ENCODE data around the gene ADAMTS9. TPM values are rescaled to one million over a fixed set of nuclear protein-coding genes. Genes with fewer than 3 reads are reported as not detected.

ADAMTS9 gene
- total and polyA plus RNA-seq, 9 of the 15 experiments (the other 6 are each of a cell fraction or from before 2014, with no cell fraction given): 0.05 to 0.32 (median 0.13) TPM; not detected in 2

GRCh38 chr3:64607032-64607551 lies 80.7 kb downstream of the ADAMTS9 start:
- intact Hi-C loops (cut with micrococcal nuclease): no loop called here
- Histone ChIP-seq H3K9me1 (ENCODE audit: control insufficient read depth, insufficient read depth, low read length) (no peaks in the 10 kb centered on the region), H3K4me1 (replicated peaks in 1 of 2; ENCODE audit: control insufficient read depth in 2 of 2, insufficient read depth in 2 of 2, low read length in 2 of 2) (no peaks in the 10 kb centered on the region), H3K79me2 (ENCODE audit: control insufficient read depth, insufficient read depth, low read length) (no peaks in the 10 kb centered on the region), H3K9me3 (replicated peaks; ENCODE audit: control insufficient read depth, insufficient read depth, low read depth, low read length) (no peaks in the 10 kb centered on the region), H4K20me1 (replicated peaks; ENCODE audit: control insufficient read depth, insufficient read depth, low read length) (no peaks in the 10 kb centered on the region), H3K9ac (ENCODE audit: insufficient read depth in 1 of 2, low read depth in 2 of 2, low read length in 2 of 2) (no peak overlapping the region), H3K4me3 (no peak overlapping the region), H3K27me3 (ENCODE audit: control insufficient read depth in 2 of 2, insufficient read depth in 2 of 2, low read length in 2 of 2) (no peaks in the 10 kb centered on the region), H3K4me2 (ENCODE audit: insufficient read depth, low read length) (no peak overlapping the region), H3K27ac (ENCODE audit: extremely low read depth, low read depth, low read length) (no peak overlapping the region), H2AFZ (ENCODE audit: low read depth, low read length) (no peak overlapping the region), H3K36me3 (ENCODE audit: control insufficient read depth, insufficient read depth, low read length) (no peaks in the 10 kb centered on the region)
- TF ChIP-seq PTTG1 (tag; IDR thresholded peaks at IDR 0.05; ENCODE audit: low read depth) (no peak), JUND (IDR thresholded peaks at IDR 0.05; ENCODE audit: borderline replicate concordance, low read depth, low read length) (no peak), JUND (tag; IDR thresholded peaks at IDR 0.05; ENCODE audit: borderline replicate concordance, low read depth, low read length) (no peak), SUPT5H (IDR thresholded peaks at IDR 0.05) (no peak), CHD2 (IDR thresholded peaks at IDR 0.05; ENCODE audit: low read depth, low read length) (no peak)
- in situ Hi-C loops (cut with MboI): no loop called here
- no peak for ATAC-seq
- FAIRE-seq: no peak
- no peak for DNase-seq (ENCODE audit: extremely low read depth in 1 of 4, low spot score in 3 of 4)
- no TSS peak for BruUV-seq (replicated peaks)
- ChIA-PET CTCF (ENCODE audit: low intra/inter-chr PET ratio) (no interaction called here), POLR2A (no interaction called here)
- WGBS (ENCODE audit: insufficient coverage, low coverage, missing lambda C conversion rate): 0% methylated on average over 2 of the region's 2 CpGs

GRCh38 chr3:64604313-64604712 lies 83.5 kb downstream of the ADAMTS9 start:
- POLR2A ChIA-PET: no interaction called here

More at GRCh38 chr3:64604313-64604712, 83.5 kb downstream of the ADAMTS9 start:
- FAIRE-seq: no peak
- no peaks in the 10 kb centered on the region for H3K4me1 ChIP-seq (replicated peaks in 1 of 2; ENCODE audit: control insufficient read depth in 2 of 2, insufficient read depth in 2 of 2, low read length in 2 of 2)
- no peak for ATAC-seq
- H3K79me2 ChIP-seq (ENCODE audit: control insufficient read depth, insufficient read depth, low read length): no peaks in the 10 kb centered on the region
- intact Hi-C loops (cut with micrococcal nuclease) (no loop called here), in situ Hi-C loops (cut with MboI) (no loop called here)
- H3K27ac ChIP-seq (ENCODE audit: extremely low read depth, low read depth, low read length): no peak overlapping the region
- no TSS peak for BruUV-seq (replicated peaks)
- CTCF ChIA-PET (ENCODE audit: low intra/inter-chr PET ratio): no interaction called here
- 0% methylated on average over 3 of the region's 3 CpGs for WGBS (ENCODE audit: insufficient coverage, low coverage, missing lambda C conversion rate)
- no peak overlapping the region for H2AFZ ChIP-seq (ENCODE audit: low read depth, low read length)
- no peaks in the 10 kb centered on the region for H3K27me3 ChIP-seq (ENCODE audit: control insufficient read depth in 2 of 2, insufficient read depth in 2 of 2, low read length in 2 of 2)
- H3K4me2 ChIP-seq (ENCODE audit: insufficient read depth, low read length): no peak overlapping the region
- TF ChIP-seq ZNF398 (CRISPR knock-in tag; IDR thresholded peaks at IDR 0.05) (no peak), TFE3 (CRISPR knock-in tag; IDR thresholded peaks at IDR 0.05) (peak; percentile 62), ZFX (CRISPR knock-in tag; IDR thresholded peaks at IDR 0.05) (no peak)
- no peaks in the 10 kb centered on the region for H3K9me1 ChIP-seq (ENCODE audit: control insufficient read depth, insufficient read depth, low read length)
- no peak overlapping the region for H3K4me3 ChIP-seq
- H4K20me1 ChIP-seq (replicated peaks; ENCODE audit: control insufficient read depth, insufficient read depth, low read length): no peaks in the 10 kb centered on the region
- DNase-seq (ENCODE audit: extremely low read depth in 1 of 4, low spot score in 3 of 4): no peak
- no peaks in the 10 kb centered on the region for H3K36me3 ChIP-seq (ENCODE audit: control insufficient read depth, insufficient read depth, low read length)
- H3K9me3 ChIP-seq (replicated peaks; ENCODE audit: control insufficient read depth, insufficient read depth, low read depth, low read length): no peaks in the 10 kb centered on the region
- H3K9ac ChIP-seq (ENCODE audit: insufficient read depth in 1 of 2, low read depth in 2 of 2, low read length in 2 of 2): no peak overlapping the region

Measured in K562 (cell line).